Mesendoderm (in vitro differentiated cells): Measurements from ENCODE around the gene FAM13A.

Experiments used
- DNase-seq: peaks from one replicate; pipeline ENCODE4 v3.0.0; 2013
- H2AK5ac ChIP-seq: 2 replicates; pipeline ENCODE4 v1.6.1; 2013; ENCODE audit warnings: low read length, inconsistent platforms
- H2BK120ac ChIP-seq: 2 replicates; pipeline ENCODE4 v1.6.1; 2013; ENCODE audit warnings: low read depth, mild to moderate bottlenecking, low read length, moderate library complexity, mixed read lengths
- H2BK15ac ChIP-seq: replicated peaks from 2 replicates; pipeline ENCODE4 v1.6.1; 2013; ENCODE audit warnings: low read depth, mild to moderate bottlenecking, moderate library complexity
- H2BK5ac ChIP-seq: 2 replicates; pipeline ENCODE4 v1.6.1; 2013; ENCODE audit warnings: low read length, inconsistent platforms
- H3K18ac ChIP-seq: 2 replicates; pipeline ENCODE4 v1.6.1; 2013; ENCODE audit warnings: mild to moderate bottlenecking, low read length, mixed read lengths
- H3K23ac ChIP-seq: one replicate; pipeline ENCODE4 v1.6.1; 2013; ENCODE audit warnings: low read length
- H3K27ac ChIP-seq: 2 replicates; pipeline ENCODE4 v1.5.1; 2013; ENCODE audit warnings: low read depth, mild to moderate bottlenecking, inconsistent platforms, low read length, moderate library complexity
- H3K27me3 ChIP-seq: 2 replicates; pipeline ENCODE4 v1.6.1; 2013; ENCODE audit warnings: low read length, control low read depth, mild to moderate bottlenecking, inconsistent platforms; ENCODE audit not compliant: insufficient read depth, poor library complexity
- H3K36me3 ChIP-seq: 2 replicates; pipeline ENCODE4 v1.6.1; 2013; ENCODE audit warnings: low read length, inconsistent platforms; ENCODE audit not compliant: control insufficient read depth, insufficient read depth
- H3K4ac ChIP-seq: one replicate; pipeline ENCODE4 v1.6.1; 2013; ENCODE audit warnings: low read depth, mild to moderate bottlenecking, low read length, moderate library complexity
- H3K4me1 ChIP-seq: 2 replicates; pipeline ENCODE4 v1.6.1; 2013; ENCODE audit warnings: low read depth, low read length, inconsistent platforms; ENCODE audit not compliant: control insufficient read depth
- H3K4me2 ChIP-seq: 2 replicates; pipeline ENCODE4 v1.6.1; 2013; ENCODE audit warnings: low read length
- H3K4me3 ChIP-seq: 2 replicates; pipeline ENCODE4 v1.5.1; 2013; ENCODE audit warnings: mild to moderate bottlenecking, low read length
- H3K56ac ChIP-seq: one replicate; pipeline ENCODE4 v1.6.1; 2013; ENCODE audit warnings: low read length
- H3K79me1 ChIP-seq: 2 replicates; pipeline ENCODE4 v1.6.1; 2013; ENCODE audit warnings: low read length, inconsistent platforms
- H3K79me2 ChIP-seq: 2 replicates; pipeline ENCODE4 v1.6.1; 2013; ENCODE audit warnings: mild to moderate bottlenecking, low read length; ENCODE audit not compliant: control insufficient read depth, insufficient read depth
- H3K9ac ChIP-seq: 2 replicates; pipeline ENCODE4 v1.6.1; 2013; ENCODE audit warnings: low read length, inconsistent platforms
- H4K5ac ChIP-seq: one replicate; pipeline ENCODE4 v1.6.1; 2013; ENCODE audit warnings: low read length
- H4K8ac ChIP-seq: one replicate; pipeline ENCODE4 v1.6.1; 2013; ENCODE audit warnings: low read depth, mild to moderate bottlenecking, control low read depth, low read length, moderate library complexity
- WGBS: extraction: QIAGEN DNeasy Blood & Tissue Kit; methylation state at CpG from one replicate; pipeline ENCODE4 v1.1.7; 2013; ENCODE audit warnings: low lambda C conversion rate, missing lambda C conversion rate; ENCODE audit not compliant: insufficient coverage; ENCODE audit errors: extremely low coverage; 5-methylcytosine and 5-hydroxymethylcytosine counted together

FAM13A gene

GRCh38 chr4:89099034-89099433, 42.0 kb upstream of the FAM13A start:
- Histone ChIP-seq H3K4me1 (no peaks in the 10 kb centered on the region), H3K4me3 (no peak overlapping the region), H4K8ac (no peak overlapping the region), H3K27me3 (no peaks in the 10 kb centered on the region), H3K4ac (no peak overlapping the region), H3K36me3 (no peaks in the 10 kb centered on the region), H3K9ac (no peak overlapping the region), H3K18ac (no peak overlapping the region), H2BK5ac (no peak overlapping the region), H3K27ac (no peak overlapping the region), H3K79me2 (no peaks in the 10 kb centered on the region), H2AK5ac (no peak overlapping the region), H4K5ac (no peak overlapping the region), H3K56ac (no peak overlapping the region), H3K23ac (no peak overlapping the region), H3K79me1 (no peaks in the 10 kb centered on the region), H2BK15ac (no peak overlapping the region), H2BK120ac (no peak overlapping the region), H3K4me2 (no peak overlapping the region)
- no peak for DNase-seq
- WGBS, result no CpG with 5 or more reads among the region's 2 CpGs

GRCh38 chr4:89078300-89078699, 21.3 kb upstream of the FAM13A start:
- H2AK5ac ChIP-seq, result no peak overlapping the region

GRCh38 chr4:89077761-89078160, 20.8 kb upstream of the FAM13A start:
- H2AK5ac ChIP-seq, result no peak overlapping the region
- H4K5ac ChIP-seq, result no peak overlapping the region
- no peaks in the 10 kb centered on the region for H3K4me1 ChIP-seq
- no peaks in the 10 kb centered on the region for H3K27me3 ChIP-seq
- no peak overlapping the region for H3K23ac ChIP-seq
- no peak overlapping the region for H3K4ac ChIP-seq
- no peak overlapping the region for H3K27ac ChIP-seq
- H3K79me1 ChIP-seq, result no peaks in the 10 kb centered on the region
- H2BK5ac ChIP-seq, result no peak overlapping the region
- H3K9ac ChIP-seq, result no peak overlapping the region
- no peaks in the 10 kb centered on the region for H3K36me3 ChIP-seq
- H2BK15ac ChIP-seq, result no peak overlapping the region
- no peak overlapping the region for H3K18ac ChIP-seq
- DNase-seq, result no peak
- H4K8ac ChIP-seq, result no peak overlapping the region
- no peaks in the 10 kb centered on the region for H3K79me2 ChIP-seq
- H3K4me2 ChIP-seq, result no peak overlapping the region
- no peak overlapping the region for H3K56ac ChIP-seq
- H2BK120ac ChIP-seq, result no peak overlapping the region
- H3K4me3 ChIP-seq, result no peak overlapping the region

More at GRCh38 chr4:89078300-89078699, 21.3 kb upstream of the FAM13A start:
- no peak overlapping the region for H4K8ac ChIP-seq
- no peak overlapping the region for H3K9ac ChIP-seq
- H3K4me1 ChIP-seq, result no peaks in the 10 kb centered on the region
- H3K79me2 ChIP-seq, result no peaks in the 10 kb centered on the region
- no peaks in the 10 kb centered on the region for H3K36me3 ChIP-seq
- no peaks in the 10 kb centered on the region for H3K79me1 ChIP-seq
- no peak overlapping the region for H3K18ac ChIP-seq
- no peak overlapping the region for H3K4me3 ChIP-seq
- H2BK5ac ChIP-seq, result no peak overlapping the region
- H2BK15ac ChIP-seq, result no peak overlapping the region
- H2BK120ac ChIP-seq, result no peak overlapping the region
- no peak overlapping the region for H3K4ac ChIP-seq
- no peak overlapping the region for H3K23ac ChIP-seq
- no peaks in the 10 kb centered on the region for H3K27me3 ChIP-seq
- no peak overlapping the region for H3K4me2 ChIP-seq
- H4K5ac ChIP-seq, result no peak overlapping the region
- WGBS, result no CpG with 5 or more reads among the region's 1 CpG
- DNase-seq, result no peak
- H3K56ac ChIP-seq, result no peak overlapping the region
- no peak overlapping the region for H3K27ac ChIP-seq

GRCh38 chr4:89072921-89073320, 15.9 kb upstream of the FAM13A start:
- Histone ChIP-seq H3K18ac (no peak overlapping the region), H4K5ac (no peak overlapping the region), H3K79me2 (no peaks in the 10 kb centered on the region), H3K4me2 (no peak overlapping the region), H3K79me1 (no peaks in the 10 kb centered on the region), H2BK15ac (no peak overlapping the region), H3K23ac (no peak overlapping the region), H3K36me3 (no peaks in the 10 kb centered on the region), H3K27me3 (no peaks in the 10 kb centered on the region), H3K4me1 (no peaks in the 10 kb centered on the region), H2AK5ac (no peak overlapping the region), H3K4ac (no peak overlapping the region), H3K27ac (no peak overlapping the region), H3K56ac (no peak overlapping the region), H2BK120ac (no peak overlapping the region), H2BK5ac (no peak overlapping the region), H3K9ac (no peak overlapping the region), H3K4me3 (no peak overlapping the region), H4K8ac (no peak overlapping the region)
- no peak for DNase-seq
- WGBS, result no CpG with 5 or more reads among the region's 1 CpG

GRCh38 chr4:89071311-89071710, 14.3 kb upstream of the FAM13A start:
- no peak overlapping the region for H3K4me3 ChIP-seq
- no CpG with 5 or more reads among the region's 3 CpGs for WGBS
- no peak overlapping the region for H4K8ac ChIP-seq

GRCh38 chr4:89070041-89070440, 13.1 kb upstream of the FAM13A start:
- no peak overlapping the region for H3K27ac ChIP-seq
- H3K36me3 ChIP-seq, result no peaks in the 10 kb centered on the region
- no peak overlapping the region for H4K8ac ChIP-seq
- H2BK15ac ChIP-seq, result no peak overlapping the region
- no peak for DNase-seq
- H3K27me3 ChIP-seq, result no peaks in the 10 kb centered on the region
- no peak overlapping the region for H3K4ac ChIP-seq
- H3K79me2 ChIP-seq, result no peaks in the 10 kb centered on the region
- H4K5ac ChIP-seq, result no peak overlapping the region
- H3K9ac ChIP-seq, result no peak overlapping the region
- H3K79me1 ChIP-seq, result no peaks in the 10 kb centered on the region
- H3K23ac ChIP-seq, result no peak overlapping the region
- no CpG with 5 or more reads among the region's 2 CpGs for WGBS
- no peak overlapping the region for H2BK120ac ChIP-seq
- H3K4me1 ChIP-seq, result no peaks in the 10 kb centered on the region
- no peak overlapping the region for H2AK5ac ChIP-seq
- H3K4me2 ChIP-seq, result no peak overlapping the region
- no peak overlapping the region for H3K4me3 ChIP-seq
- H3K56ac ChIP-seq, result no peak overlapping the region
- no peak overlapping the region for H2BK5ac ChIP-seq
- H3K18ac ChIP-seq, result no peak overlapping the region

More at GRCh38 chr4:89071311-89071710, 14.3 kb upstream of the FAM13A start:
- Histone ChIP-seq H2BK15ac (no peak overlapping the region), H3K79me1 (no peaks in the 10 kb centered on the region), H3K27ac (no peak overlapping the region), H3K36me3 (no peaks in the 10 kb centered on the region), H3K23ac (no peak overlapping the region), H3K4me1 (no peaks in the 10 kb centered on the region), H3K27me3 (no peaks in the 10 kb centered on the region), H4K5ac (no peak overlapping the region), H2AK5ac (no peak overlapping the region), H2BK5ac (no peak overlapping the region), H3K56ac (no peak overlapping the region), H3K4me2 (no peak overlapping the region), H3K4ac (no peak overlapping the region), H3K9ac (no peak overlapping the region), H3K79me2 (no peaks in the 10 kb centered on the region), H2BK120ac (no peak overlapping the region), H3K18ac (no peak overlapping the region)
- DNase-seq, result no peak
